A549 (cell line): ENCODE data around the gene WNT2B. TPM values are rescaled to one million over a fixed set of nuclear protein-coding genes. Genes with fewer than 3 reads are reported as not detected.

Experiments
- ATAC-seq, 2 experiments: fragments of 200-7000 bp in 1 of 2; fragments of >200 bp in 1 of 2; cut with Nextera tagmentation in 1 of 2; cut with Tn5 transposase in 1 of 2; 3 replicates each; pipeline versions ENCODE4 v1.8.0 to v1.9.1; 2018 to 2020; ENCODE audit warnings: mild to moderate bottlenecking in 1 of 2, moderate library complexity in 1 of 2
- CTCF ChIA-PET: fragments of 300-600 bp; sonication (Branson Sonifier 250); formaldehyde crosslinking; extraction: SDS; loops from one replicate; lab custom pipeline; 2021; ENCODE audit warnings: antibody characterized with exemption, inconsistent platforms; lab: Yijun Ruan, JAX
- POLR2A ChIA-PET: fragments of 350-600 bp; formaldehyde crosslinking; extraction: SDS; loops from one replicate; lab custom pipeline; 2021; ENCODE audit warnings: antibody characterized with exemption, inconsistent platforms; lab: Yijun Ruan, JAX
- DNase-seq, 2 experiments: peaks; one replicate each; pipeline versions ENCODE4 v3.0.0 to v3.0.0-alpha.2; 2011 to 2016; ENCODE audit warnings: low read depth in 1 of 2, low spot score in 1 of 2
- FAIRE-seq: peaks from 2 replicates; lab custom pipeline; 2011; peaks lifted over from hg19 to GRCh38; lab: Jason Lieb, UNC
- H3K27ac ChIP-seq, 2 experiments: fragments of >200 bp; sonication (Bioruptor Twin); formaldehyde crosslinking; 3 replicates each; pipeline ENCODE4 v1.5.1; 2016 to 2017
- H3K4me1 ChIP-seq: fragments of >200 bp; sonication (Bioruptor Twin); formaldehyde crosslinking; 3 replicates; pipeline ENCODE4 v1.6.1; 2016
- H3K4me2 ChIP-seq: fragments of >200 bp; sonication (Bioruptor Twin); formaldehyde crosslinking; 3 replicates; pipeline ENCODE4 v1.6.1; 2016
- H3K4me3 ChIP-seq: fragments of >200 bp; sonication (Bioruptor Twin); formaldehyde crosslinking; 3 replicates; pipeline ENCODE4 v1.5.1; 2016
- H3K9me3 ChIP-seq: fragments of >200 bp; sonication (Bioruptor Twin); formaldehyde crosslinking; 3 replicates; pipeline ENCODE4 v1.6.1; 2016
- BHLHE40 ChIP-seq: IDR thresholded peaks from 2 replicates; pipeline ENCODE4 v1.6.1; 2012; ENCODE audit warnings: low read depth, low read length, inconsistent platforms
- CBX8 ChIP-seq: fragments of 200-600 bp; sonication (generic); IDR thresholded peaks from 2 replicates; pipeline ENCODE4 v1.6.1; 2016
- CEBPB ChIP-seq, 2 experiments: fragments of >200 bp in 1 of 2; sonication (Bioruptor Twin) in 1 of 2; formaldehyde crosslinking in 1 of 2; IDR thresholded peaks; 2 replicates each; pipeline ENCODE4 v1.6.1; 2012 to 2016
- CTCF ChIP-seq: fragments of >200 bp; sonication (Bioruptor Twin); formaldehyde crosslinking; IDR thresholded peaks from 3 replicates; pipeline ENCODE4 v1.5.1; 2016
- EHF ChIP-seq: fragments of 250-450 bp; sonication (Bioruptor Pico); IDR thresholded peaks from 2 replicates; pipeline ENCODE4 v1.5.0; 2020; ENCODE audit warnings: mild to moderate bottlenecking
- FOSL2 ChIP-seq, 2 experiments: fragments of 450-650 bp in 1 of 2; fragments of >200 bp in 1 of 2; sonication (Bioruptor Twin) in 1 of 2; formaldehyde crosslinking; IDR thresholded peaks; 2 replicates each; pipeline versions ENCODE4 v1.5.0 to v1.6.1; 2016 to 2020; ENCODE audit warnings: mild to moderate bottlenecking in 1 of 2, moderate library complexity in 1 of 2
- FOXS1 ChIP-seq: fragments of 250-450 bp; sonication (Bioruptor Pico); IDR thresholded peaks from 2 replicates; pipeline ENCODE4 v1.5.0; 2020; ENCODE audit warnings: mild to moderate bottlenecking, moderate library complexity
- GATA3 ChIP-seq: IDR thresholded peaks from 2 replicates; pipeline ENCODE4 v1.6.1; 2012; ENCODE audit warnings: borderline replicate concordance
- HDAC2 ChIP-seq: fragments of 200-600 bp; sonication (generic); IDR thresholded peaks from 2 replicates; pipeline ENCODE4 v1.6.1; 2016
- HES2 ChIP-seq: fragments of >200 bp; sonication (Bioruptor Twin); formaldehyde crosslinking; IDR thresholded peaks from 2 replicates; pipeline ENCODE4 v1.6.1; 2016
- HEYL ChIP-seq: fragments of 250-450 bp; sonication (Bioruptor Pico); IDR thresholded peaks from 2 replicates; pipeline ENCODE4 v1.8.0; 2021; ENCODE audit warnings: mild to moderate bottlenecking, moderate library complexity
- HOXB13 ChIP-seq: fragments of 250-450 bp; sonication (Bioruptor Pico); IDR thresholded peaks from 2 replicates; pipeline ENCODE4 v1.5.0; 2020; ENCODE audit warnings: low read depth, mild to moderate bottlenecking, moderate library complexity
- HOXB5 ChIP-seq: fragments of 250-450 bp; sonication (Bioruptor Pico); IDR thresholded peaks from 2 replicates; pipeline ENCODE4 v1.5.0; 2020; ENCODE audit warnings: mild to moderate bottlenecking, moderate library complexity
- JUN ChIP-seq, 2 experiments: fragments of >200 bp; sonication (Bioruptor Twin); formaldehyde crosslinking; IDR thresholded peaks; 2 replicates in 1 of 2; 3 replicates in 1 of 2; pipeline ENCODE4 v1.6.1; 2016 to 2017
- KDM5A ChIP-seq: fragments of 200-600 bp; sonication (generic); IDR thresholded peaks from 2 replicates; pipeline ENCODE4 v1.6.1; 2016; ENCODE audit warnings: antibody characterized with exemption, mild to moderate bottlenecking
- MAFK ChIP-seq: fragments of 450-650 bp; IDR thresholded peaks from 2 replicates; pipeline ENCODE4 v1.6.1; 2014; ENCODE audit not compliant: partially characterized antibody
- MAX ChIP-seq: IDR thresholded peaks from 2 replicates; pipeline ENCODE4 v1.6.1; 2012
- MYC ChIP-seq: IDR thresholded peaks from 2 replicates; pipeline ENCODE4 v1.6.1; 2012; ENCODE audit warnings: mild to moderate bottlenecking, inconsistent platforms, low read length, improper control_type of control experiment, borderline replicate concordance
- NFE2L2 ChIP-seq: fragments of 150-350 bp; conservative IDR thresholded peaks from 2 replicates; pipeline ENCODE4 v1.6.1; 2014; ENCODE audit warnings: low read length
- NPAS2 ChIP-seq: fragments of 250-450 bp; sonication (Bioruptor Pico); IDR thresholded peaks from 2 replicates; pipeline ENCODE4 v1.8.0; 2022; ENCODE audit warnings: mild to moderate bottlenecking, moderate library complexity, borderline replicate concordance
- PBX3 ChIP-seq: IDR thresholded peaks from 2 replicates; pipeline ENCODE4 v1.6.1; 2012
- PHF8 ChIP-seq: fragments of 200-600 bp; sonication (generic); IDR thresholded peaks from 2 replicates; pipeline ENCODE4 v1.6.1; 2016; ENCODE audit warnings: low read depth, mild to moderate bottlenecking, antibody characterized with exemption, moderate library complexity, borderline replicate concordance
- POLR2A ChIP-seq: IDR thresholded peaks from 2 replicates; pipeline ENCODE4 v1.6.1; 2012; ENCODE audit warnings: mild to moderate bottlenecking, low read length
- RFX5 ChIP-seq: fragments of 450-650 bp; IDR thresholded peaks from 2 replicates; pipeline ENCODE4 v1.7.1; 2014; ENCODE audit warnings: antibody characterized with exemption, mild to moderate bottlenecking, moderate library complexity
- SMC3 ChIP-seq: fragments of >200 bp; sonication (Bioruptor Twin); formaldehyde crosslinking; IDR thresholded peaks from 3 replicates; pipeline ENCODE4 v1.6.1; 2018; ENCODE audit warnings: inconsistent platforms
- SREBF2 ChIP-seq: fragments of 450-650 bp; IDR thresholded peaks from 2 replicates; pipeline ENCODE4 v1.6.1; 2014; ENCODE audit warnings: mild to moderate bottlenecking, moderate library complexity
- TP53 ChIP-seq: fragments of 250-450 bp; sonication (Bioruptor Pico); IDR thresholded peaks from 2 replicates; pipeline ENCODE4 v1.5.0; 2021; ENCODE audit warnings: mild to moderate bottlenecking, moderate library complexity
- ZC3H11A ChIP-seq: fragments of 450-650 bp; IDR thresholded peaks from 2 replicates; pipeline ENCODE4 v1.6.1; 2014; ENCODE audit warnings: antibody characterized with exemption, mild to moderate bottlenecking
- ZFP36 ChIP-seq: fragments of 450-650 bp; IDR thresholded peaks from 2 replicates; pipeline ENCODE4 v1.6.1; 2014; ENCODE audit warnings: borderline replicate concordance; ENCODE audit not compliant: partially characterized antibody
- ZSCAN20 ChIP-seq: fragments of 250-450 bp; sonication (Bioruptor Pico); IDR thresholded peaks from 2 replicates; pipeline ENCODE4 v1.8.0; 2022; ENCODE audit warnings: mild to moderate bottlenecking, moderate library complexity
- WGBS: methylation state at CpG from one replicate; pipeline ENCODE4 v1.1.6; 2017; ENCODE audit errors: missing lambda C conversion rate; 5-methylcytosine and 5-hydroxymethylcytosine counted together
- polyA plus RNA-seq, 4 experiments: library from polyadenylated mRNA; depleted of rRNA in 3 of 4; stranded (reverse); fragments of >200 nt; fragmentation: RNase III in 1 of 4; extraction: RNeasy Plus Mini Kit Qiagen cat#74134 plus additional on column Dnase treatment in 1 of 4; gene quantifications; 2 replicates in 3 of 4; 3 replicates in 1 of 4; pipeline ENCODE4 v1.2.3, GENCODE V29; 2011 to 2017

Gene WNT2B
- polyA plus RNA-seq, 2 of the 4 experiments (the other 2 are of a cell fraction), result 0.26 to 0.28 TPM

GRCh38 chr1:112492076-112492475, 16.7 kb upstream of the WNT2B start:
- ChIA-PET POLR2A (interaction anchor here (1.1 kb wide), 1 partner anchor 27 kb away, joined by 3 read pairs; no protein-coding TSS in a partner anchor), CTCF (interaction anchor here (0.7 to 3.4 kb wide), 4 partner anchors 14 to 122 kb away, joined by 3 to 12 read pairs (median 4); no protein-coding TSS in a partner anchor)
- DNase-seq (no peak), ATAC-seq (no peak), FAIRE-seq (no peak)
- Histone ChIP-seq H3K4me2 (no peak overlapping the region), H3K9me3 (no peaks in the 10 kb centered on the region), H3K4me1 (no peaks in the 10 kb centered on the region), H3K4me3 (no peak overlapping the region), H3K27ac (no peak overlapping the region)
- no peak for TF ChIP-seq TP53 (CRISPR knock-in tag)
- no peak for TF ChIP-seq MAFK
- TF ChIP-seq CEBPB (IDR thresholded peaks at IDR 0.05), result no peak
- no peak for TF ChIP-seq FOSL2 (IDR thresholded peaks at IDR 0.05)
- no peak for TF ChIP-seq FOSL2 (CRISPR knock-in tag; IDR thresholded peaks at IDR 0.05)
- TF ChIP-seq FOXS1 (CRISPR knock-in tag), result no peak
- TF ChIP-seq JUN (IDR thresholded peaks at IDR 0.05), result no peak
- TF ChIP-seq ZSCAN20, result no peak
- no peak for TF ChIP-seq PBX3
- TF ChIP-seq ZC3H11A, result no peak
- no peak for TF ChIP-seq RFX5
- no peak for TF ChIP-seq HES2
- 73% methylated on average over 1 of the region's 1 CpG for WGBS

- Histone ChIP-seq H3K4me3 (no peak overlapping the region), H3K4me2 (peak overlapping the region; percentile 38; the same call in 2 of the 3 replicates), H3K4me1 (no peaks in the 10 kb centered on the region)
- POLR2A ChIA-PET, result no interaction called here
- TF ChIP-seq ZFP36 (no peak), SMC3 (no peak), TP53 (CRISPR knock-in tag) (no peak), RFX5 (no peak), HEYL (CRISPR knock-in tag) (no peak), NPAS2 (no peak), CTCF (no peak), MAX (no peak)
- TF ChIP-seq, all 56 proteins: peak for 0
- H3K27ac ChIP-seq, result no peak overlapping the region
- ATAC-seq (no peak), DNase-seq (no peak), FAIRE-seq (no peak)
- 47% methylated on average over 6 of the region's 6 CpGs for WGBS
- CTCF ChIA-PET, result no interaction called here
- no peaks in the 10 kb centered on the region for H3K9me3 ChIP-seq
Measured at GRCh38 chr1:112493351-112493750, 15.4 kb upstream of the WNT2B start.

DNA sequence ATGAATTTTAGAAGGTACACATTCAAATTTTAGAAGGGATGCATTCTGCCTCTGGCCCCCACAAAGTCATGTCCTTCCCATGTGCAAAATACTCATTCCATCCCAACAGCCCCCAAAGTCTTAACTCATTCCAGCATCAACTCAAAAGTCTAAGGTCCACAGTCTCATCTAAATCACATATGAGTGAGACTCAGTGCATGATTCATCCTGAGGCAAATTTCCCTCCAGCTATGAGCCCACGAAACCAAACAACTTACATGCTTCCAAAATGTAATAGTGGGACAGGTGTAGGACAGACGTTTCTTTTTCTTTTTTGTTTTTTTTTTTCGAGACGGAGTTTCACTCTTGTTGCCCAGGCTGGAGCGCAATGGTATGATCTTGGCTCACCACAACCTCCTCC, 12.5 kb upstream of the WNT2B start:
- H3K27ac ChIP-seq, result no peak overlapping the region
- no peak for TF ChIP-seq GATA3
- TF ChIP-seq SMC3, result no peak
- no peak for TF ChIP-seq NFE2L2
- TF ChIP-seq HOXB13 (CRISPR knock-in tag), result no peak
- TF ChIP-seq CBX8, result no peak
- no peak for TF ChIP-seq BHLHE40
- TF ChIP-seq PHF8, result no peak
- TF ChIP-seq KDM5A, result no peak
- TF ChIP-seq HDAC2, result no peak
- no peak for TF ChIP-seq MYC
- no peak for TF ChIP-seq SREBF2
- no peak for TF ChIP-seq POLR2A
- no peak for TF ChIP-seq HOXB5 (CRISPR knock-in tag)
- no peak for TF ChIP-seq CEBPB (IDR thresholded peaks at IDR 0.05)
- no peak for TF ChIP-seq EHF (CRISPR knock-in tag)
- FAIRE-seq (no peak), DNase-seq (no peak), ATAC-seq (no peak)
- 54% methylated on average over 5 of the region's 5 CpGs for WGBS
- H3K4me3 ChIP-seq, result no peak overlapping the region
- H3K4me1 ChIP-seq, result peaks cover under 1% of the 10 kb centered on the region; the same call in 2 of the 3 replicates
- ChIA-PET POLR2A (no interaction called here), CTCF (no interaction called here)
- H3K4me2 ChIP-seq, result no peak overlapping the region
- H3K9me3 ChIP-seq, result no peaks in the 10 kb centered on the region
